Activated naive CD4-positive, alpha-beta T cell treated with anti-CD3 and anti-CD28 coated beads, Interleukin-2, amount 10 ng/mL, durations not matched to agents 7 days and 5 days (primary cell): ENCODE measurements around the gene AADAC.
"Not testable (repeated sequence)": the region's sequence is repeated elsewhere in the genome, so short reads cannot be mapped to it uniquely, and the experiment has no call there.

Experiments used
- CTCF ChIA-PET: fragments of 350-600 bp; sonication (Branson Sonifier 250); formaldehyde crosslinking; loops from one replicate; lab custom pipeline; 2021; ENCODE audit warnings: antibody characterized with exemption; lab: Charles Lee
- DNase-seq: peaks from one replicate; pipeline ENCODE4 v3.0.0-alpha.2; 2020
- H3K27ac Mint-ChIP-seq: one replicate; pipeline ENCODE4 v1.8.0; 2021; ENCODE audit warnings: mild to moderate bottlenecking, moderate library complexity, mixed read lengths
- H3K27me3 Mint-ChIP-seq: one replicate; pipeline ENCODE4 v1.8.0; 2021; ENCODE audit warnings: mild to moderate bottlenecking, mixed read lengths
- H3K36me3 Mint-ChIP-seq: one replicate; pipeline ENCODE4 v1.8.0; 2021; ENCODE audit warnings: mixed read lengths
- H3K4me1 Mint-ChIP-seq: one replicate; pipeline ENCODE4 v1.8.0; 2021; ENCODE audit warnings: mixed read lengths
- H3K4me3 Mint-ChIP-seq: one replicate; pipeline ENCODE4 v1.8.0; 2021; ENCODE audit warnings: mild to moderate bottlenecking, moderate library complexity, mixed read lengths
- H3K9me3 Mint-ChIP-seq: one replicate; pipeline ENCODE4 v1.8.0; 2021; ENCODE audit warnings: mixed read lengths

AADAC gene

DNA sequence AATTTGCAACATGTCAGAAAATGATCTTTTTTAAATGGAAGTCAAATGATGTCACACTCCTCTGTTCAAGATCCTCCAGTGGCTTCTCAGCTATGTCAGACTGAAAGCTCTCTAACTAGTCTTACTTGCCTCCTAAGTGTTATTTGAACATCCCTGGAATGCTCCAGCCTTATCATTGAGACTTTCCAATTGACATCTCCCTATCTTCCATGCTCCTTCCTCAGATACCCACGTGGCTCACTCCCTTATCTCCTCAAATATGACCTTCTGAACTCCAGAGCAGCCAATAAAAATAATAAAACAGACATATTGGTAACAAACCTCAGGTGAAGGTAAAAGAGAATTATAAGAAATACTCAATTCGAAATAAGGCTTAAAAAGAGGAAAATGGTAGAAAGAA lies 25.5 kb upstream of the AADAC start:
- Mint-ChIP-seq H3K9me3 (no peaks in the 10 kb centered on the region), H3K27me3 (no peaks in the 10 kb centered on the region), H3K4me3 (no peak overlapping the region), H3K36me3 (no peaks in the 10 kb centered on the region), H3K4me1 (no peaks in the 10 kb centered on the region), H3K27ac (no peak overlapping the region)
- DNase-seq = no peak
- CTCF ChIA-PET = no interaction called here

DNA sequence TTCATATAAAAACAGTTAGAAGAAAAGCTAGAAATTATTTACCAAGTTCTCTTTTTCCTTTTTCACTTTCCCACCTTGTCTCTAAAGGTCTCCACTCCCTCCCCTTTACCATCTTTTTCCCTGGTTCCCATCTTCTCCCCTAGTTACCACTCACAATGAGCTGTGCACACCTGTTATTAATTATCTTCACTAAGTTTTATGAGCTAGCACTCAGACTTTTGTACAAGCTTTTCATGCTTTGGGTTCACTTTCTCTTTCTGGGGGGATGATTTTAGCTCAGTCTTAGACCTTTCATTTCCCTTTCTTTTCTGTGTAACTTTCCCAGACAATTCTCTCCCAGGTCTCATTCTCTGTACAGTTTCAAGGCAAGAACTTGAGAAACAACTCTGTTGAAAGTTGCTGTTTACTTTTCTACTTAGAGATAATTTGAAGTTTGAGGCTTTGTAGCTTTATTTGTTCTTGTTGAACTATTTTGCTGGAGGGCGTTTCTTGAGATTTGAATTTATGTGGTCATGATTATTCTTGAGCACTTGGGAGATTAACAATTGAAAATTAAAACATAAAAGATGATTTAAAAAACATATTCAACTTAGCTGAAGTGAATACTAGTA lies 24.0 kb upstream of the AADAC start:
- H3K27me3 Mint-ChIP-seq = no peaks in the 10 kb centered on the region
- no peak overlapping the region for H3K27ac Mint-ChIP-seq
- H3K9me3 Mint-ChIP-seq = no peaks in the 10 kb centered on the region
- H3K4me3 Mint-ChIP-seq = no peak overlapping the region
- H3K36me3 Mint-ChIP-seq = no peaks in the 10 kb centered on the region
- CTCF ChIA-PET = no interaction called here
- H3K4me1 Mint-ChIP-seq = no peaks in the 10 kb centered on the region
- no peak for DNase-seq

DNA sequence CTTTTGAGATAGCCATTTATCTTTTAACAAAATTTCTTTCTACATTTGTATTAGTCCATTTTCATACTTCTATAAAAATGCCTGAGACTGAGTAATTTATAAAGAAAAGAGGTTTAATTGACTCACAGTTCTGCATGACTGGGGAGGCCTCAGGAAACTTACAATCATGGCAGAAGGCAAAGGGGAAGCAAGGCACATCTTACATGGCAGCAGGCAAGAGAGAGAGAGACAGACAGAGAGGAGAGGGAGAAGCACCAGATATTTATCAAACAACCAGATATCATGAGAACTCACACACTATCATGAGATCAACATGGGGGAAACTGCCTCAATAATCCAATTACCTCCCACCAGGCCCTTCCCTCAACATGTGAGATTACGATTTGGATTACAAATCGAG lies 23.2 kb upstream of the AADAC start:
- CTCF ChIA-PET, H3K4me3 Mint-ChIP-seq, H3K27me3 Mint-ChIP-seq, H3K27ac Mint-ChIP-seq, DNase-seq, H3K9me3 Mint-ChIP-seq, H3K4me1 Mint-ChIP-seq, H3K36me3 Mint-ChIP-seq: not testable (repeated sequence)

DNA sequence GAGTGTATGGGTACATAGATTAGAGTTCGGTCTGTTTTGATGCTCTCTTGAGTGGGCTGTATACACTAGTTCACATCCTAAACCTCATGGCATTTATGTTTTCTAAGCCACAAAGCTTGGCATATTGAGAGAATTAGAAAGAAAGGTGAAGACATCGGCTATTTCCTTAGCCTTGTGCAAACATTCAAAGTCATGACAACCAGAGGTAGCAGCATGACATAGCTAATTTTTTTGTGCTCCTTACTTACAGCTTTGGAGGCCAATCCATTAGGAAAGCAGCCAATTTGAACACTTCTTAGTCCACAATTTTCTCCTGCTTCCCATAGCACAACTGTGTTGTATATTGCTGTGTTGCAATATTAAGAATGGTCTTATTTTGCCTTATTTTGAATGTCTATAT lies 21.5 kb upstream of the AADAC start:
- H3K4me1 Mint-ChIP-seq = no peaks in the 10 kb centered on the region
- no peaks in the 10 kb centered on the region for H3K36me3 Mint-ChIP-seq
- H3K9me3 Mint-ChIP-seq = no peaks in the 10 kb centered on the region
- CTCF ChIA-PET = no interaction called here
- H3K27me3 Mint-ChIP-seq = no peaks in the 10 kb centered on the region
- no peak overlapping the region for H3K4me3 Mint-ChIP-seq
- DNase-seq = no peak
- H3K27ac Mint-ChIP-seq = no peak overlapping the region

DNA sequence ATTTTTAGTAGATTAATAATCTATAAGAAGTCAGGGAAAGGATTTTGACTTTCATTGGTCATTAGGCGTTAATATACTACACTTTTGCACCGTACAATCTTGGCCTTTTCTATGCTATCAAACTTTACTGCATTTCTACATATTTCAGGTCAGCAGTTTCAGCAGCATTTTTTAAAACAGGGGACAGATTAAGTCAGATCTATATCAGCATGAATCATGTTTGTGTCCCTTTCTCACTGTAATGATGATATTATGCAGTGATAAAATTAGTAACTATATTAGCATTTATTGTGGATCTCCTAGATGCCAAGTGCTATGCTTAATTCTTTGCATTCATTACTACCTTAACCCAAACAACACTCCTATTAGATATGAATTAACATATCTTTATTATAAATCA lies 20.3 kb upstream of the AADAC start:
- Mint-ChIP-seq H3K4me1 (no peaks in the 10 kb centered on the region), H3K9me3 (no peaks in the 10 kb centered on the region), H3K27ac (no peak overlapping the region), H3K36me3 (no peaks in the 10 kb centered on the region), H3K4me3 (no peak overlapping the region), H3K27me3 (no peaks in the 10 kb centered on the region)
- CTCF ChIA-PET = interaction anchor here (0.6 kb wide), 1 partner anchor 395 kb away, joined by 5 read pairs; no protein-coding TSS in a partner anchor
- no peak for DNase-seq

DNA sequence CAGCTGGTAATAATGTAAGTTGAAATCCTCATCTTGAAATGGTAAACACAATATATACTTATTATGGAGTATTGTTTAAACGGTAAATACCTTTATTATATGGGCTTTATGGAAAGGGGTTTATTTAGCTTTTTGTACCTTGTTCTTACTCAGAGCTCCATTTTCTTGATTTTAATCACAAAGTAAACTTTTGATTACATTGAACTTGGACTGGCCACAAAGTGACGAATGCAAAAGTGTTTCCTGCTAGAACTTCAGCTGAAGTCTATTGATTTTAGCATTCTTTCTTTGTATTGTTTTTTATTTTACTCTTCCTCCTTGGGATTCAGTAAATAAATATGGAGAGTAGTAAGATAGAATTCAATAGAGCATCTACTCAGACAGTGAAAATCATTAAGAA lies 19.8 kb upstream of the AADAC start:
- H3K36me3 Mint-ChIP-seq = no peaks in the 10 kb centered on the region
- CTCF ChIA-PET = no interaction called here
- no peaks in the 10 kb centered on the region for H3K4me1 Mint-ChIP-seq

DNA sequence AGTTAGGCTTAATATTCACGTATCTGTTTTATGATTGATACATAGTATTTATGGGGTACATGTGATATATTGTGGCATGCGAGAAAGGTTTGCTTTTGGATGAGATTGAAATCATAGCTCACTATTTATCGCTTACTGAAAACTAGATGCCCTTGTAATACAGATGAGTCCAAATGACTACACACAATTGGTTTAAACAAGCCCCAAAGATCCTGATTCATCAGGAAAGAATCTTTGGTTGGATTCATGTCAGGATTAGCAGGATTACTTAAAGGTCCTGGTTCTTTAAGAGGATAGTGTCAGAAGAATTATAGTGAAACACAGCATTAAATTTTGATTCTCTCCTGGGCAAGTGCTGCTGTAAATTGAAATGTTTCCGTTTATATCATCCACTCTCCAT lies 18.6 kb upstream of the AADAC start:
- no peaks in the 10 kb centered on the region for H3K36me3 Mint-ChIP-seq
- no peak overlapping the region for H3K27ac Mint-ChIP-seq
- no peaks in the 10 kb centered on the region for H3K9me3 Mint-ChIP-seq
- DNase-seq = no peak
- no peak overlapping the region for H3K4me3 Mint-ChIP-seq
- no peaks in the 10 kb centered on the region for H3K27me3 Mint-ChIP-seq
- no peaks in the 10 kb centered on the region for H3K4me1 Mint-ChIP-seq
- CTCF ChIA-PET = no interaction called here

More for the DNA sequence above, 19.8 kb upstream of the AADAC start:
- no peak overlapping the region for H3K4me3 Mint-ChIP-seq
- no peak overlapping the region for H3K27ac Mint-ChIP-seq
- H3K9me3 Mint-ChIP-seq = no peaks in the 10 kb centered on the region
- H3K27me3 Mint-ChIP-seq = no peaks in the 10 kb centered on the region
- no peak for DNase-seq

DNA sequence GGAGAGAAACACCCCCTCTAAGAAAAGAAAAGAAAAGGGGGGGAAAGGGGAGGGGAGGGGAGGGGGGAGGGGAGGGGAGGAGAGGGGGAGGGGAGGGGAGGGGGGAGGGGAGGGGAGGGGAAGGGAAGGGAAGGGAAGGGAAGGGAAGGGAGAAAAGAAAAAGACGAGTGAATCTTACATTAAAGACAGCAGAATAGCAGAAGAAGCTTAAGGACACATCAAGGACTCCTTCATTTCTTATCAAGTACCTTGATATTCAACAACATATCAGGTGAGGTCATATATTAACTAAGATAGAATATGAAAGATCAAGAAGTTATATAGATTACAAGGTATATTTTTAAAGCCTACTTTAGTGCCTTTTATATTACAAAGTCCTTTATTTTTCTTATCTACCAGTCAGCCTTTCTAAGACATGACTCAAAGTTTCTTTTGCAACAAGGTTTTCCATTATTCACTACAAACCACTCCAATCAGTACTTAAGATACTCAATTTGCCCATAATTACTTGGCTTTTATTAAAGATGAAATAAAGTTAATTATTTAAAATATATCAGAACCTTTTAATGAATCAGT lies 17.7 kb upstream of the AADAC start:
- CTCF ChIA-PET = no interaction called here
- Mint-ChIP-seq H3K4me1 (no peaks in the 10 kb centered on the region), H3K36me3 (no peaks in the 10 kb centered on the region), H3K9me3 (no peaks in the 10 kb centered on the region), H3K27ac (no peak overlapping the region), H3K27me3 (no peaks in the 10 kb centered on the region), H3K4me3 (no peak overlapping the region)
- no peak for DNase-seq

DNA sequence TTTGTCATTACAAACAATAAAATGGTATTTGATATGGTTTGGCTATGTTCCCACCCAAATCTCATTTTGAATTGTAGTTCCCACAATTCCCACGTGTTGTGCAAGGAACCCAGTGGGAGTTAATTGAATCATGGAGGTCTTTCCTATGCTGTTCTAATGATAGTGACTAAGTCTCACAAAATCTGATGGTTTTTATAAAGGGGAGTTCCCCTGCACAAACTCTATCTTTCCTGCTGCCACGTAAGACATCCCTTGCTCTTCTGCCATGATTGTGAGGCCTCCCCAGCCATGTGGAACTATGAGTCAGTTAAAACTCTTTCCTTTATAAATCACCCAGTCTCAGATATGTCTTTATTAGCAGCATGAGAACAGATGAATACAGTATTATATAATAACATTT lies 15.4 kb upstream of the AADAC start:
- CTCF ChIA-PET = no interaction called here
- no peak for DNase-seq
- Mint-ChIP-seq H3K4me1 (no peaks in the 10 kb centered on the region), H3K4me3 (no peak overlapping the region), H3K36me3 (no peaks in the 10 kb centered on the region), H3K9me3 (no peaks in the 10 kb centered on the region), H3K27me3 (no peaks in the 10 kb centered on the region), H3K27ac (no peak overlapping the region)

DNA sequence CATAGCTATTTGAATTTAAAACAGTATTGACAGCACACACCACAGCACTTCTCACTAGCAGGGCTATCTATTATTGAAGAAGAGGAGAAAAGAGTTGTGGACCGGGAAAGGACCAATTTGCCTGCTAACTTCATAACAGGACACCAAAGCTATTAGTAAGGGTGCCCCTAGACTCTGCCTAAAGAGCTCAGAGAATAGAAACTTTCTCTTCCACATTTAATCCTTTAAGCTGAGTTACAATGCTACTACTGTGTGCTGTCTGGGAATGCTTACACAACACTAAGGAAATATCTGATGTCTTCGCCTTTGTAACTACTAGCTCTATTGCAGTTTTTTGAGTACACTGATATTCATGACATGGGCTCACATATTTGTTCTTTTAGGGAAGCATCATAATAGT lies 13.5 kb upstream of the AADAC start:
- no peaks in the 10 kb centered on the region for H3K36me3 Mint-ChIP-seq
- no peak for DNase-seq
- CTCF ChIA-PET = no interaction called here
- H3K27me3 Mint-ChIP-seq = no peaks in the 10 kb centered on the region
- no peaks in the 10 kb centered on the region for H3K9me3 Mint-ChIP-seq
- no peaks in the 10 kb centered on the region for H3K4me1 Mint-ChIP-seq
- H3K4me3 Mint-ChIP-seq = no peak overlapping the region
- H3K27ac Mint-ChIP-seq = no peak overlapping the region

DNA sequence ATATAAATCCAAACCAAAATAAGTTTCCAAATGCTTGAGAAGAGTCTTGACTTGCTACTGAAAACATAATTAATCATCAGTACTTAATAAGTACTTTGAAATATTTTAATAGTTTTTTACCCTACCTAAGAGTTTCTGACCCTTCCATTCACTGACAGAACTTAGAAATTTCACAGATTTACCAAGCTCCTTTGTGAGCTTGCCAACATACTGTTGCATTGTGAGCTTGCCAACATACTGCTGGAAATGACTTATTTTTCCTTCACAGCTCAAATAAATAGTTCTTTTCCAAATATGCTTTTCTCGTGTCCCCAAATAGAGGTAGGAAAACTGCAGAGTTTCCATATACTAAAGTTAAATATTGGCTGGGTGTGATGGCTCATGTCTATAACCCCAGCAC lies 9.6 kb upstream of the AADAC start:
- H3K27ac Mint-ChIP-seq = no peak overlapping the region
- no peaks in the 10 kb centered on the region for H3K4me1 Mint-ChIP-seq
- H3K4me3 Mint-ChIP-seq = no peak overlapping the region
- no peak for DNase-seq
- H3K36me3 Mint-ChIP-seq = no peaks in the 10 kb centered on the region
- no peaks in the 10 kb centered on the region for H3K9me3 Mint-ChIP-seq
- CTCF ChIA-PET = no interaction called here
- no peaks in the 10 kb centered on the region for H3K27me3 Mint-ChIP-seq

DNA sequence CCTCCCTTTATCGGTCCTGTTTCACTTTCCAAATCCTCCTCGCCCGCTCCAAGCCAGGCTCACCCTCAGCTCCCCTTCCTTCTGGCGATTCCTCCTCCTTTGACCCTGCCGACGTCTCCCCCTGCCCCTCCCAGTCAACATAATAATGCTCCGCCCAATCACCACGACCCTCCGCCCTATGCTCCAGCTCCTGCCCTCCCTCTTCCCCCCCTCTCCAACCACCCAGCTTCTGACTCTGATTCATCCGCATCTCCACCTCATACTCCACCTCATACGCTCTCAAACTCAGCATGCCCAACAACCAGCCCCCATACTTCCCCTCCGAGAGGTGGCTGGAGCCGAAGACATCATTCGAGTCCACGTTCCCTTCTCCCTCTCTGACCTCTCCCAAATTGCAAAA lies 7.1 kb upstream of the AADAC start:
- Mint-ChIP-seq H3K9me3 (no peaks in the 10 kb centered on the region), H3K27me3 (no peaks in the 10 kb centered on the region), H3K4me1 (no peaks in the 10 kb centered on the region), H3K4me3 (no peak overlapping the region), H3K27ac (no peak overlapping the region), H3K36me3 (no peaks in the 10 kb centered on the region)
- DNase-seq = no peak
- CTCF ChIA-PET = no interaction called here

DNA sequence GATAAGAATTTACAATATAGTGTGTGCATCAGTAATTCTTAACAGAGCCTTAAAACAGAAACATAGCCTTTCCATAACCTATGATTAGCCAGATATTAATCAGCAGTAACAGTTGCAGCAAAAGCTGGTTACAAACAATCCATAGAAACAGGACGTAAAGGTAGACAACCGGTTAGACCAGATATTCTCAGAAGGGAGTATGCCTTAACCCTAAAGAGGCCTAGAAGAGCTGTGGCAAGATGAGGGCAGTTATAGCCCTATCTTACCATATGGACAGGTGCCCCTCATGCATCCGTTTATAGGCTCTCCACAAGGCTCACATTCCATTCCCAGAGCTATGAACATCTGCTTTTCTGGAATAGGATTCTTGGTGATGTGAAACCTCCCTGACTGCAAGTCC lies 5.0 kb upstream of the AADAC start:
- H3K4me1 Mint-ChIP-seq, H3K36me3 Mint-ChIP-seq, CTCF ChIA-PET, H3K9me3 Mint-ChIP-seq, DNase-seq, H3K27ac Mint-ChIP-seq, H3K4me3 Mint-ChIP-seq, H3K27me3 Mint-ChIP-seq: not testable (repeated sequence)

DNA sequence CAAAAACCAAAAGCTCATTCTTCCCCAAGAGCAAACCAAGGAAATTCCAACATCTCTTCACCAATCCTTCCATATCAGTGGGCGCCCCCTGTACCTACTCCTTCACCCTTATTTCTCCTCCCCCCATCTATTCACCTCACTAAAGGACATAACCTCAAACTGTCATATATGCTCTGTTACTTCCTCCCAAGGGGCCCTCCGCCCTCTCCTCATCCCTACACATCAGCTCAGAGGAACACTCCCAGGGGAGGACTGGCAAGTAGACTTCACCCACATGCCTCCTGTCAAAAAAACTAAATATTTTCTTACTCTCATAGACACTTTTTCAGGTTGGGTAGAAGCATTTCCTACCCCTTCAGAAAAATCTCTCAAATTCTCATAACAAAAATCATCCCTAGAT lies 2.4 kb upstream of the AADAC start:
- CTCF ChIA-PET = no interaction called here
- no peak for DNase-seq
- Mint-ChIP-seq H3K4me1 (no peaks in the 10 kb centered on the region), H3K9me3 (no peaks in the 10 kb centered on the region), H3K27me3 (peaks cover 4% of the 10 kb centered on the region), H3K4me3 (no peak overlapping the region), H3K36me3 (no peaks in the 10 kb centered on the region), H3K27ac (no peak overlapping the region)

DNA sequence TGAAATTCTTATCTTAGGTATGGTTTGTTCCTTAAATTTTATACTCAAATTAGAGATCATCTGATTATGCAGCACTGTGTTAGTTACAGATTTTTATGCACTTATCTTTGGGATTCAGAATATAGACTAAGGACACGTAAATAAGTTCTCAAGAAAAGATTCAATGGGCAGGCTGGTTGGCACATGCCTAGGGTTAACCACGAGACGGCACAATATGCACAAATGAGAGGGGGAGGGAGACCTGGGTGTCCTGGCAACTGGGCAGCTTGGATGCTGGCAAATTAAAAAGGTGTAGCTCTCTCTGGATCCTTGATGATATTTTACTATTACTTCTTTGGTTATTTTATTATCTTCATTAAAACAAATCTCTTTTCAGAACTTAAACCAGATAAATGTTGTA lies 672 bp downstream of the AADAC start:
- CTCF ChIA-PET = no interaction called here
- DNase-seq = no peak
- Mint-ChIP-seq H3K27me3 (peaks cover 8% of the 10 kb centered on the region), H3K27ac (no peak overlapping the region), H3K4me3 (no peak overlapping the region), H3K4me1 (no peaks in the 10 kb centered on the region), H3K36me3 (no peaks in the 10 kb centered on the region), H3K9me3 (no peaks in the 10 kb centered on the region)
